K562 (cell line): ENCODE measurements around the gene ZBTB24. TPM values are rescaled to one million over a fixed set of nuclear protein-coding genes. Genes with fewer than 3 reads are reported as not detected.

Experiments used
- ATAC-seq: fragments of 200-7000 bp; cut with Tn5 transposase; 3 replicates; pipeline ENCODE4 v1.9.1; 2020; ENCODE audit warnings: moderate library complexity
- BruUV-seq: library from RNA; stranded (reverse); fragments of 400-500 nt; replicated peaks from 2 replicates; lab custom pipeline; 2021; lab: Mats Ljungman, UMichigan
- CTCF ChIA-PET: fragments of 300-600 bp; formaldehyde crosslinking; extraction: SDS; loops from one replicate; lab custom pipeline; 2021; ENCODE audit warnings: low intra/inter-chr PET ratio; lab: Yijun Ruan, JAX
- POLR2A ChIA-PET: fragments of 300-600, 350-650 bp; sonication (Branson Sonifier 250); formaldehyde crosslinking; extraction: SDS; loops from one replicate; lab custom pipeline; 2021; ENCODE audit warnings: antibody characterized with exemption, inconsistent platforms; lab: Yijun Ruan, JAX
- DNase-seq, 4 experiments: peaks; one replicate each; pipeline versions ENCODE4 v3.0.0 to v3.0.0-alpha.2; 2011 to 2018; ENCODE audit warnings: low spot score in 3 of 4, mixed read lengths in 3 of 4; ENCODE audit errors: extremely low read depth in 1 of 4
- FAIRE-seq: peaks from 2 replicates; lab custom pipeline; 2011; peaks lifted over from hg19 to GRCh38; lab: Jason Lieb, UNC
- H2AFZ ChIP-seq: 2 replicates; pipeline ENCODE4 v1.6.0; 2011; ENCODE audit warnings: low read depth, low read length, control low read depth, inconsistent platforms
- H3K27ac ChIP-seq: fragments of 200-600 bp; 3 replicates; pipeline ENCODE4 v1.8.0; 2011; ENCODE audit warnings: low read depth, mild to moderate bottlenecking, control low read depth, inconsistent platforms, low read length, moderate library complexity, mixed read lengths; ENCODE audit errors: extremely low read depth
- H3K27me3 ChIP-seq, 2 experiments: fragments of 300-600 bp in 1 of 2; 2 replicates in 1 of 2; 3 replicates in 1 of 2; pipeline versions ENCODE4 v1.6.0 to v1.8.0; 2011; ENCODE audit warnings: inconsistent platforms in 2 of 2, low read length in 2 of 2, mild to moderate bottlenecking in 1 of 2, mixed read lengths in 1 of 2, moderate library complexity in 1 of 2; ENCODE audit not compliant: control insufficient read depth in 2 of 2, insufficient read depth in 2 of 2
- H3K36me3 ChIP-seq: fragments of 300-600 bp; 3 replicates; pipeline ENCODE4 v1.8.0; 2011; ENCODE audit warnings: mild to moderate bottlenecking, low read length, inconsistent platforms; ENCODE audit not compliant: control insufficient read depth, insufficient read depth
- H3K4me1 ChIP-seq, 2 experiments: fragments of 200-600 bp in 1 of 2; replicated peaks in 1 of 2; 2 replicates in 1 of 2; 3 replicates in 1 of 2; pipeline versions ENCODE4 v1.5.1 to v1.8.0; 2011; ENCODE audit warnings: inconsistent platforms in 2 of 2, low read length in 2 of 2, mild to moderate bottlenecking in 1 of 2, mixed read lengths in 1 of 2, moderate library complexity in 1 of 2; ENCODE audit not compliant: control insufficient read depth in 2 of 2, insufficient read depth in 2 of 2
- H3K4me2 ChIP-seq: 2 replicates; pipeline ENCODE4 v1.6.1; 2011; ENCODE audit warnings: low read length, control low read depth, inconsistent platforms, mixed read lengths; ENCODE audit not compliant: insufficient read depth
- H3K4me3 ChIP-seq: fragments of 200-600 bp; sonication (generic), shearing (Covaris generic); 2 replicates; pipeline ENCODE4 v1.5.1; 2016; ENCODE audit warnings: control low read depth, inconsistent platforms
- H3K79me2 ChIP-seq: fragments of 200-600 bp; 3 replicates; pipeline ENCODE4 v1.8.0; 2011; ENCODE audit warnings: low read length, inconsistent platforms; ENCODE audit not compliant: control insufficient read depth, insufficient read depth
- H3K9ac ChIP-seq, 2 experiments: 2 replicates each; pipeline versions ENCODE4 v1.6.0 to v1.6.1; 2011; ENCODE audit warnings: low read depth in 2 of 2, low read length in 2 of 2, control low read depth in 1 of 2, inconsistent platforms in 1 of 2, mild to moderate bottlenecking in 1 of 2, mixed read lengths in 1 of 2; ENCODE audit not compliant: insufficient read depth in 1 of 2
- H3K9me1 ChIP-seq: one replicate; pipeline ENCODE4 v1.6.0; 2011; ENCODE audit warnings: inconsistent platforms, mild to moderate bottlenecking, low read length, moderate library complexity; ENCODE audit not compliant: control insufficient read depth, insufficient read depth
- H3K9me3 ChIP-seq: replicated peaks from 2 replicates; pipeline ENCODE4 v1.5.1; 2011; ENCODE audit warnings: low read depth, low read length, inconsistent platforms; ENCODE audit not compliant: control insufficient read depth, insufficient read depth
- H4K20me1 ChIP-seq: replicated peaks from 2 replicates; pipeline ENCODE4 v1.6.1; 2011; ENCODE audit warnings: low read length, inconsistent platforms, mixed read lengths; ENCODE audit not compliant: control insufficient read depth, insufficient read depth
- CBX3 ChIP-seq, 2 experiments: IDR thresholded peaks; 1 replicate in 1 of 2; 2 replicates in 1 of 2; pipeline ENCODE4 v1.6.1; 2012; ENCODE audit warnings: inconsistent platforms in 2 of 2, low read length in 2 of 2, borderline replicate concordance in 1 of 2, control low read depth in 1 of 2
- CBX5 ChIP-seq: IDR thresholded peaks from 2 replicates; pipeline ENCODE4 v1.6.1; 2014; ENCODE audit warnings: low read depth, borderline replicate concordance
- TRIM28 ChIP-seq: fragments of 450-650 bp; IDR thresholded peaks from 2 replicates; pipeline ENCODE4 v1.6.1; 2017
- WGBS: fragments of 100-300 bp; shearing (Covaris generic); methylation state at CpG from one replicate; pipeline ENCODE4 v1.1.6; 2016; ENCODE audit warnings: low coverage, mixed read lengths; ENCODE audit not compliant: insufficient coverage; ENCODE audit errors: missing lambda C conversion rate; 5-methylcytosine and 5-hydroxymethylcytosine counted together
- in situ Hi-C: fragments of 300-500 bp; cut with MboI; formaldehyde crosslinking; loops from 4 replicates; pipeline ENCODE4 v1.15.0; 2018; ENCODE audit warnings: inconsistent platforms, mixed read lengths
- intact Hi-C: fragments of 100-400 bp; cut with micrococcal nuclease; formaldehyde crosslinking; loops from 2 replicates; pipeline ENCODE4 v1.14.2; 2022
- polyA plus RNA-seq, 8 experiments: library from polyadenylated mRNA; depleted of rRNA in 4 of 8; stranded (reverse) in 5 of 8; unstranded in 3 of 8; fragments of >200 nt; fragmentation: Nextera tagmentation in 2 of 8; fragmentation: Illumina TruSeq in 1 of 8; extraction: Ambion mirVana in 2 of 8; extraction: Trizol in 1 of 8; gene quantifications; 2 replicates each; pipeline versions ENCODE4 v1.2.1 to v1.2.3, GENCODE V29; 2011 to 2014; ENCODE audit warnings: inconsistent platforms in 1 of 8, missing spikeins in 1 of 8
- total RNA-seq, 7 experiments: library from RNA; depleted of rRNA in 6 of 7; stranded (reverse); fragments of >200 nt in 6 of 7; fragmentation: Illumina TruSeq in 2 of 7; extraction: Trizol in 2 of 7; gene quantifications; 2 replicates each; pipeline versions ENCODE4 v1.2.1 to v1.2.3, GENCODE V29; 2011 to 2021; ENCODE audit warnings: low replicate concordance in 1 of 7
- TF ChIP-seq, protein P1 (sequence below): fragments of 250-450 bp; sonication (Bioruptor Pico); IDR thresholded peaks from 2 replicates; pipeline ENCODE4 v1.9.0; 2021; ENCODE audit warnings: mild to moderate bottlenecking, inconsistent platforms

ZBTB24 gene
- total and polyA plus RNA-seq, 9 of the 15 experiments (the other 6 are each of a cell fraction or from before 2014, with no cell fraction given), result 2.0 to 16.7 (median 8.3) TPM

DNA sequence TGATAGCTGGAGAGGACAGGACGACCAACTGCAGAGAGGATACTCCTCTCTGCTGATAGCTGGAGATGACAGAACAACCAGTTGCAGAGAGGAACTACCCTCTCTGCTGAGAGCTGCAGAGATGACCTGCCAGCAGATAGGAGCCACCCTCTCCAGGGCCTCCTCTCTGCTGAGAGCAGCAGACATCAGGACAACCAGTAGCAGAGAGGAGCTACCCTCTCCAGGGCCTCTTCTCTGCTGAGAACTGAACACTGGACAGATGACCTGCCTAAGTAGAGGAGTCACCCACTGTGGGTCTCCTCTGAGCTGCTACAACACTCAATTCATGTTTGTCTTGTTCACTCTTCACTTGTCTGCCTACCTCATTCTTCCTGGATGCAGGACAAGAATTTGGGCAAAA is 27.3 kb upstream of the ZBTB24 start:
- FAIRE-seq, result no peak
- H4K20me1 ChIP-seq, result no peaks in the 10 kb centered on the region
- H3K9ac ChIP-seq, result no peak overlapping the region
- ChIA-PET POLR2A (no interaction called here), CTCF (no interaction called here)
- H2AFZ ChIP-seq, result no peak overlapping the region
- no peaks in the 10 kb centered on the region for H3K36me3 ChIP-seq
- H3K9me3 ChIP-seq, result no peaks in the 10 kb centered on the region
- intact Hi-C loops, result no loop called here
- ATAC-seq, result no peak
- WGBS, result 0% methylated on average over 1 of the region's 1 CpG
- H3K27ac ChIP-seq, result no peak overlapping the region
- H3K4me1 ChIP-seq, result no peaks in the 10 kb centered on the region
- H3K79me2 ChIP-seq, result no peaks in the 10 kb centered on the region
- H3K9me1 ChIP-seq, result no peaks in the 10 kb centered on the region
- no peaks in the 10 kb centered on the region for H3K27me3 ChIP-seq
- in situ Hi-C loops, result no loop called here
- DNase-seq, result no peak
- BruUV-seq, result no TSS peak
- TF ChIP-seq CBX3 (IDR thresholded peaks at IDR 0.05; ENCODE audit: borderline replicate concordance in 1 of 2, low read length in 2 of 2) (0 out of 3 replicates have a peak, but pooled peaks of 1 of the 2 experiments have one; percentile 19), CBX5 (peak; percentile 43; the same call in 1 of the 2 replicates), TRIM28 (0 out of 2 replicates have a peak, but pooled peaks have one; percentile 24)
- TF ChIP-seq, protein P1, sequence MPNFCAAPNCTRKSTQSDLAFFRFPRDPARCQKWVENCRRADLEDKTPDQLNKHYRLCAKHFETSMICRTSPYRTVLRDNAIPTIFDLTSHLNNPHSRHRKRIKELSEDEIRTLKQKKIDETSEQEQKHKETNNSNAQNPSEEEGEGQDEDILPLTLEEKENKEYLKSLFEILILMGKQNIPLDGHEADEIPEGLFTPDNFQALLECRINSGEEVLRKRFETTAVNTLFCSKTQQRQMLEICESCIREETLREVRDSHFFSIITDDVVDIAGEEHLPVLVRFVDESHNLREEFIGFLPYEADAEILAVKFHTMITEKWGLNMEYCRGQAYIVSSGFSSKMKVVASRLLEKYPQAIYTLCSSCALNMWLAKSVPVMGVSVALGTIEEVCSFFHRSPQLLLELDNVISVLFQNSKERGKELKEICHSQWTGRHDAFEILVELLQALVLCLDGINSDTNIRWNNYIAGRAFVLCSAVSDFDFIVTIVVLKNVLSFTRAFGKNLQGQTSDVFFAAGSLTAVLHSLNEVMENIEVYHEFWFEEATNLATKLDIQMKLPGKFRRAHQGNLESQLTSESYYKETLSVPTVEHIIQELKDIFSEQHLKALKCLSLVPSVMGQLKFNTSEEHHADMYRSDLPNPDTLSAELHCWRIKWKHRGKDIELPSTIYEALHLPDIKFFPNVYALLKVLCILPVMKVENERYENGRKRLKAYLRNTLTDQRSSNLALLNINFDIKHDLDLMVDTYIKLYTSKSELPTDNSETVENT (CRISPR knock-in tag), result no peak
- no peak overlapping the region for H3K4me3 ChIP-seq
- no peak overlapping the region for H3K4me2 ChIP-seq
